ENCODE data around the gene AGBL4. TPM values are rescaled to one million over a fixed set of nuclear protein-coding genes. Genes with fewer than 3 reads are reported as not detected.

Gene AGBL4
- total RNA-seq, 1 experiment from 2014 or later, result 0.33 TPM

- Histone ChIP-seq H3K4me2 (ENCODE audit: low read length) (no peak overlapping the region), H4K20me1 (ENCODE audit: low read length) (no peaks in the 10 kb centered on the region), H3K27ac (ENCODE audit: low read length) (no peak overlapping the region), H3K36me3 (ENCODE audit: low read depth, low read length) (no peaks in the 10 kb centered on the region), H3K9ac (ENCODE audit: low read length) (no peak overlapping the region), H3K9me3 (ENCODE audit: low read length) (no peaks in the 10 kb centered on the region), H3K79me2 (ENCODE audit: low read length) (no peaks in the 10 kb centered on the region), H3K4me1 (ENCODE audit: insufficient read depth, low read length) (no peaks in the 10 kb centered on the region), H3K4me3 (ENCODE audit: low read length) (no peak overlapping the region), H3K27me3 (ENCODE audit: low read length) (no peaks in the 10 kb centered on the region), H2AFZ (ENCODE audit: low read length) (no peak overlapping the region), H3K9me2 (replicated peaks; ENCODE audit: low read length) (no peaks in the 10 kb centered on the region), H3F3A (ENCODE audit: low read length, unreplicated experiment) (no peaks in the 10 kb centered on the region)
- no TSS peak for BruUV-seq (replicated peaks)
- ChIA-PET POLR2A (ENCODE audit: unreplicated experiment) (interaction anchor here (0.6 kb wide), 1 partner anchor 770 kb away, joined by 4 read pairs; no protein-coding TSS in a partner anchor), CTCF (no interaction called here)
- ATAC-seq (peak; percentile 77), DNase-seq (peak; percentile 31)
- no peak for TF ChIP-seq EZH2 (IDR thresholded peaks at IDR 0.05; ENCODE audit: low read length, unreplicated experiment)
- no peak for TF ChIP-seq EZH2phosphoT487 (IDR thresholded peaks at IDR 0.05; ENCODE audit: borderline replicate concordance, low read length)
- no peak for TF ChIP-seq CTCF (conservative IDR thresholded peaks at IDR 0.05; ENCODE audit: low read depth, low read length)
- intact Hi-C loops (cut with micrococcal nuclease), result no loop called here
These were observed 1467.4 kb downstream of the AGBL4 start for GRCh38 chr1:48556186-48556850.

DNA sequence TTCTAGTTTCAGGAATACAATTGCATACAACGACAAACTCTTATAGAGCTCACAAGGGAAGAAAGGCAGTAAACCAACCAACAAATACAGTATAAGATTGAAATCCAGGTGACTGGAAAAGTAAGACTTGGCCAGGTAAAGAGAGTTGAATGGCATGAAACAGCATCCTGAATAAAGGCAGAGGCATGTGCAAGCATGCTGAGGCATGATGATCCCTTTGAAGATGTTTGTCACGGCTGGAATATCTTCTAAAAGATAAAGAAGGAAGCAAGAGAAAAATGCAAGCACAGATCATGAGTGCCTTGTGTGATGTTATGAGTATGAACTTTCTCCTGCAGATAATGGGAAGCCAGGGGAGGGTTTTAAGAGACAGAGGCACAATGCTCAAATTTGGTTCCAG is 1468.5 kb downstream of the AGBL4 start:
- Histone ChIP-seq H3K36me3 (ENCODE audit: low read depth, low read length) (no peaks in the 10 kb centered on the region), H3K79me2 (ENCODE audit: low read length) (no peaks in the 10 kb centered on the region), H3K27me3 (ENCODE audit: low read length) (no peaks in the 10 kb centered on the region), H2AFZ (ENCODE audit: low read length) (no peak overlapping the region), H3K9me2 (replicated peaks; ENCODE audit: low read length) (no peaks in the 10 kb centered on the region), H3K9me3 (ENCODE audit: low read length) (no peaks in the 10 kb centered on the region), H3K4me2 (ENCODE audit: low read length) (no peak overlapping the region), H3K4me1 (ENCODE audit: insufficient read depth, low read length) (no peaks in the 10 kb centered on the region), H3F3A (ENCODE audit: low read length, unreplicated experiment) (no peaks in the 10 kb centered on the region), H3K9ac (ENCODE audit: low read length) (no peak overlapping the region), H4K20me1 (ENCODE audit: low read length) (no peaks in the 10 kb centered on the region), H3K4me3 (ENCODE audit: low read length) (no peak overlapping the region), H3K27ac (ENCODE audit: low read length) (no peak overlapping the region)
- no peak for TF ChIP-seq EZH2 (IDR thresholded peaks at IDR 0.05; ENCODE audit: low read length, unreplicated experiment)
- no peak for TF ChIP-seq EZH2phosphoT487 (IDR thresholded peaks at IDR 0.05; ENCODE audit: borderline replicate concordance, low read length)
- TF ChIP-seq CTCF (conservative IDR thresholded peaks at IDR 0.05; ENCODE audit: low read depth, low read length), result no peak
- BruUV-seq (replicated peaks), result no TSS peak
- intact Hi-C loops (cut with micrococcal nuclease), result no loop called here
- ChIA-PET CTCF (no interaction called here), POLR2A (ENCODE audit: unreplicated experiment) (no interaction called here)
- DNase-seq, result no peak
- no peak for ATAC-seq

- Histone ChIP-seq H3K9me2 (replicated peaks; ENCODE audit: low read length) (no peaks in the 10 kb centered on the region), H3K36me3 (ENCODE audit: low read depth, low read length) (no peaks in the 10 kb centered on the region), H3K4me3 (ENCODE audit: low read length) (no peak overlapping the region), H3K9me3 (ENCODE audit: low read length) (no peaks in the 10 kb centered on the region), H3K4me1 (ENCODE audit: insufficient read depth, low read length) (no peaks in the 10 kb centered on the region), H3K79me2 (ENCODE audit: low read length) (no peaks in the 10 kb centered on the region), H4K20me1 (ENCODE audit: low read length) (no peaks in the 10 kb centered on the region), H3K4me2 (ENCODE audit: low read length) (no peak overlapping the region), H2AFZ (ENCODE audit: low read length) (no peak overlapping the region), H3F3A (ENCODE audit: low read length, unreplicated experiment) (no peaks in the 10 kb centered on the region), H3K9ac (ENCODE audit: low read length) (no peak overlapping the region), H3K27me3 (ENCODE audit: low read length) (no peaks in the 10 kb centered on the region), H3K27ac (ENCODE audit: low read length) (no peak overlapping the region)
- no peak for DNase-seq
- no peak for TF ChIP-seq CTCF (conservative IDR thresholded peaks at IDR 0.05; ENCODE audit: low read depth, low read length)
- TF ChIP-seq EZH2 (IDR thresholded peaks at IDR 0.05; ENCODE audit: low read length, unreplicated experiment), result no peak
- TF ChIP-seq EZH2phosphoT487 (IDR thresholded peaks at IDR 0.05; ENCODE audit: borderline replicate concordance, low read length), result no peak
- ChIA-PET POLR2A (ENCODE audit: unreplicated experiment) (no interaction called here), CTCF (no interaction called here)
- intact Hi-C loops (cut with micrococcal nuclease), result loop anchor here (2.0 kb wide), 1 partner anchor 128 kb away; no protein-coding TSS in a partner anchor
- ATAC-seq, result peak; percentile 36
- no TSS peak for BruUV-seq (replicated peaks)
These were observed 1470.7 kb downstream of the AGBL4 start for GRCh38 chr1:48552903-48553606.
